Adrenal gland (tissue), 5 donors: ENCODE data around the gene HSPA12B.

Source experiments
- POLR2A ChIP-seq, 2 donors: fragments of 450-650 bp; IDR thresholded peaks; one replicate each; pipeline ENCODE4 v1.6.1; 2017; ENCODE audit warnings: antibody characterized with exemption in 2 of 2, mild to moderate bottlenecking in 2 of 2, moderate library complexity in 1 of 2
- TF ChIP-seq, protein P1 (sequence below), 6 experiments: fragments of 450-650 bp in 4 of 6; fragments of 200-600 bp in 2 of 6; sonication (generic) in 1 of 6; IDR thresholded peaks; 1 replicate in 5 of 6; 2 replicates in 1 of 6; pipeline versions ENCODE4 v1.5.1 to v1.8.0; 2016 to 2021; ENCODE audit warnings: antibody characterized with exemption in 6 of 6, mild to moderate bottlenecking in 2 of 6, moderate library complexity in 1 of 6
- donor health status: DM: no; HTN: no; CAD: no.

DNA sequence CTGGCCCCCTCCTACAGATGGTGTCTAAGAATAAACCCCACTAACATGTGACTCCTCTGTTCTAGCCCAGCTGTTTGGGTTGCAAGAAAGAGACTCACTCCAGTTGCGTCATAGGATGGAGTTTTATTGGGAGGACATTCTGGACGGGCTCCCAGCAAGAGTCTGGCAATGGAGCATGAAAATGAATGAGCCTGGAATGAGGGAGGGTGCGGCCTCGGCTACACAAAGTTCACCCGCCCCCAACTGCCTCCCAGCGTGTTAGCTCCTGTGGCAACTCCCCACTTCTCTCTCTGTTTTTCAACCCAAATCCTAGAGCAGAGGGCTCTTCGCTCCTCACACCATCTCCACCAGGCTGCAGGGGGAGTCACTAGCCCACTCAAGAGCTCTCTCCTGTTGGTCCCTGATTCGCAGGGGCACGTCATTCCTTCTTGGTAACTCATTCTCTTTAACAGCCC lies 45.6 kb upstream of the HSPA12B start:
- TF ChIP-seq POLR2A (IDR thresholded peaks at IDR 0.05) = no peak
- TF ChIP-seq, protein P1, sequence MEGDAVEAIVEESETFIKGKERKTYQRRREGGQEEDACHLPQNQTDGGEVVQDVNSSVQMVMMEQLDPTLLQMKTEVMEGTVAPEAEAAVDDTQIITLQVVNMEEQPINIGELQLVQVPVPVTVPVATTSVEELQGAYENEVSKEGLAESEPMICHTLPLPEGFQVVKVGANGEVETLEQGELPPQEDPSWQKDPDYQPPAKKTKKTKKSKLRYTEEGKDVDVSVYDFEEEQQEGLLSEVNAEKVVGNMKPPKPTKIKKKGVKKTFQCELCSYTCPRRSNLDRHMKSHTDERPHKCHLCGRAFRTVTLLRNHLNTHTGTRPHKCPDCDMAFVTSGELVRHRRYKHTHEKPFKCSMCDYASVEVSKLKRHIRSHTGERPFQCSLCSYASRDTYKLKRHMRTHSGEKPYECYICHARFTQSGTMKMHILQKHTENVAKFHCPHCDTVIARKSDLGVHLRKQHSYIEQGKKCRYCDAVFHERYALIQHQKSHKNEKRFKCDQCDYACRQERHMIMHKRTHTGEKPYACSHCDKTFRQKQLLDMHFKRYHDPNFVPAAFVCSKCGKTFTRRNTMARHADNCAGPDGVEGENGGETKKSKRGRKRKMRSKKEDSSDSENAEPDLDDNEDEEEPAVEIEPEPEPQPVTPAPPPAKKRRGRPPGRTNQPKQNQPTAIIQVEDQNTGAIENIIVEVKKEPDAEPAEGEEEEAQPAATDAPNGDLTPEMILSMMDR (IDR thresholded peaks at IDR 0.05) = no peak
